Neural progenitor cell (in vitro differentiated cells): Measurements from ENCODE around the gene MTMR10. TPM values are rescaled to one million over a fixed set of nuclear protein-coding genes. Genes with fewer than 3 reads are reported as not detected.

ENCODE experiments used
- DNase-seq: peaks from one replicate; pipeline ENCODE4 v3.0.0-alpha.2; 2016; ENCODE audit warnings: low spot score
- H2AFZ ChIP-seq: fragments of 200-600 bp; sonication (generic); replicated peaks from 2 replicates; pipeline ENCODE4 v1.6.1; 2016; ENCODE audit warnings: antibody characterized with exemption
- H3F3A ChIP-seq: fragments of 200-600 bp; sonication (generic); 2 replicates; pipeline ENCODE4 v1.6.1; 2016; ENCODE audit warnings: antibody characterized with exemption, low read depth
- H3K27ac ChIP-seq: fragments of 200-600 bp; sonication (generic); 2 replicates; pipeline ENCODE4 v1.5.1; 2016; ENCODE audit warnings: mild to moderate bottlenecking
- H3K27me3 ChIP-seq: fragments of 200-600 bp; sonication (generic); 2 replicates; pipeline ENCODE4 v1.6.1; 2016; ENCODE audit warnings: mild to moderate bottlenecking, moderate library complexity
- H3K36me3 ChIP-seq: fragments of 200-600 bp; sonication (generic); 2 replicates; pipeline ENCODE4 v1.5.1; 2016
- H3K4me1 ChIP-seq: fragments of 200-600 bp; sonication (generic); 2 replicates; pipeline ENCODE4 v1.6.1; 2016; ENCODE audit warnings: mixed run types
- H3K4me2 ChIP-seq: fragments of 200-600 bp; sonication (generic); 2 replicates; pipeline ENCODE4 v1.6.1; 2016
- H3K4me3 ChIP-seq: fragments of 200-600 bp; sonication (generic); 2 replicates; pipeline ENCODE4 v1.5.1; 2016
- H3K79me2 ChIP-seq: fragments of 200-600 bp; sonication (generic); 2 replicates; pipeline ENCODE4 v1.6.1; 2016; ENCODE audit warnings: low read depth
- H3K9ac ChIP-seq: fragments of 200-600 bp; sonication (generic); 2 replicates; pipeline ENCODE4 v1.6.1; 2016
- H3K9me3 ChIP-seq: fragments of 200-600 bp; sonication (generic); 2 replicates; pipeline ENCODE4 v1.5.1; 2016; ENCODE audit warnings: low read depth
- H4K20me1 ChIP-seq: fragments of 200-600 bp; sonication (generic); 2 replicates; pipeline ENCODE4 v1.6.1; 2016; ENCODE audit warnings: low read depth
- H3K27ac Mint-ChIP-seq: 3 replicates; pipeline ENCODE4 v1.8.0; 2021; ENCODE audit warnings: mixed read lengths
- H3K27me3 Mint-ChIP-seq: 2 replicates; pipeline ENCODE4 v1.8.0; 2022; ENCODE audit warnings: low read depth, mild to moderate bottlenecking, inconsistent platforms, moderate library complexity, mixed read lengths; ENCODE audit not compliant: insufficient read depth
- H3K36me3 Mint-ChIP-seq: 3 replicates; pipeline ENCODE4 v1.8.0; 2021; ENCODE audit warnings: mixed read lengths
- H3K4me1 Mint-ChIP-seq: 3 replicates; pipeline ENCODE4 v1.8.0; 2021; ENCODE audit warnings: mixed read lengths
- H3K4me3 Mint-ChIP-seq: 3 replicates; pipeline ENCODE4 v1.8.0; 2021; ENCODE audit warnings: mild to moderate bottlenecking, moderate library complexity, mixed read lengths
- H3K9me3 Mint-ChIP-seq: 3 replicates; pipeline ENCODE4 v1.8.0; 2020; ENCODE audit warnings: mixed read lengths
- EZH2 ChIP-seq: fragments of 200-600 bp; sonication (generic); IDR thresholded peaks from 2 replicates; pipeline ENCODE4 v1.6.1; 2017; ENCODE audit warnings: antibody characterized with exemption, mild to moderate bottlenecking, moderate library complexity
- EZH2phosphoT487 ChIP-seq: fragments of 200-600 bp; sonication (generic); IDR thresholded peaks from 2 replicates; pipeline ENCODE4 v1.6.1; 2017; ENCODE audit warnings: antibody characterized with exemption
- total RNA-seq: library from RNA; depleted of rRNA; stranded (reverse); fragments of >200 nt; gene quantifications from 2 replicates; pipeline ENCODE4 v1.2.3, GENCODE V29; 2015; ENCODE audit warnings: low replicate concordance
- TF ChIP-seq, protein P1 (sequence below): fragments of 200-600 bp; sonication (generic); IDR thresholded peaks from 2 replicates; pipeline ENCODE4 v1.5.1; 2017; ENCODE audit warnings: antibody characterized with exemption, mild to moderate bottlenecking

MTMR10 gene
- total RNA-seq, 1 donor from 2014 or later, result 18.7 TPM

DNA sequence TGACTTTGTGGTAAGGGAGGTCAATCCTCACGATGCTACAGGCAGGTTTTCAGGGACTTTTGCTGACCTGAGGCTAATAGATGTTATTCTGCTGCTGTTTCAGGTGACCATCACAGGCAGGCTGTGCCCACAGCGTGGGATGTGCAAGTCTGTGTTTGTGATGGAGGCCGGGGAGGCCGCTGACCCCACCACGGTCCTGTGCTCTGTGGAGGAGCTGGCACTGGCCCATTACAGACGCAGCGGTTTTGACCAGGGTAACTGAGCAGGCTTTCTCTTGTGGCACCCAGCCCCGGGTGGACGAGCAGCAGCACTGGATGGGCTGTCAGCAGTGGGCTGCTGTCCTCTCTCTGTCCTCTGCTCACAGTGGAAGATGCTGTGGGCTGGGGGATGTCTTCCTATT, 65.7 kb downstream of the MTMR10 start:
- H3K27me3 Mint-ChIP-seq, result no peaks in the 10 kb centered on the region
- H3K36me3 Mint-ChIP-seq, result peaks cover 39% of the 10 kb centered on the region
- no peaks in the 10 kb centered on the region for H3K9me3 ChIP-seq
- H3K4me3 Mint-ChIP-seq, result no peak overlapping the region
- H3K4me2 ChIP-seq, result no peak overlapping the region
- H3K27ac Mint-ChIP-seq, result no peak overlapping the region
- no peak overlapping the region for H3K27ac ChIP-seq
- peaks cover 27% of the 10 kb centered on the region for H3K4me1 Mint-ChIP-seq
- H3K4me3 ChIP-seq, result no peak overlapping the region
- no peak for DNase-seq
- H2AFZ ChIP-seq, result no peak overlapping the region
- no peaks in the 10 kb centered on the region for H3K9me3 Mint-ChIP-seq
- peaks cover 8% of the 10 kb centered on the region for H4K20me1 ChIP-seq
- H3K36me3 ChIP-seq, result no peaks in the 10 kb centered on the region
- no peak overlapping the region for H3K9ac ChIP-seq
- no peak for TF ChIP-seq EZH2phosphoT487
- TF ChIP-seq, protein P1, sequence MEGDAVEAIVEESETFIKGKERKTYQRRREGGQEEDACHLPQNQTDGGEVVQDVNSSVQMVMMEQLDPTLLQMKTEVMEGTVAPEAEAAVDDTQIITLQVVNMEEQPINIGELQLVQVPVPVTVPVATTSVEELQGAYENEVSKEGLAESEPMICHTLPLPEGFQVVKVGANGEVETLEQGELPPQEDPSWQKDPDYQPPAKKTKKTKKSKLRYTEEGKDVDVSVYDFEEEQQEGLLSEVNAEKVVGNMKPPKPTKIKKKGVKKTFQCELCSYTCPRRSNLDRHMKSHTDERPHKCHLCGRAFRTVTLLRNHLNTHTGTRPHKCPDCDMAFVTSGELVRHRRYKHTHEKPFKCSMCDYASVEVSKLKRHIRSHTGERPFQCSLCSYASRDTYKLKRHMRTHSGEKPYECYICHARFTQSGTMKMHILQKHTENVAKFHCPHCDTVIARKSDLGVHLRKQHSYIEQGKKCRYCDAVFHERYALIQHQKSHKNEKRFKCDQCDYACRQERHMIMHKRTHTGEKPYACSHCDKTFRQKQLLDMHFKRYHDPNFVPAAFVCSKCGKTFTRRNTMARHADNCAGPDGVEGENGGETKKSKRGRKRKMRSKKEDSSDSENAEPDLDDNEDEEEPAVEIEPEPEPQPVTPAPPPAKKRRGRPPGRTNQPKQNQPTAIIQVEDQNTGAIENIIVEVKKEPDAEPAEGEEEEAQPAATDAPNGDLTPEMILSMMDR, result no peak
- TF ChIP-seq EZH2, result no peak
- H3K79me2 ChIP-seq, result no peaks in the 10 kb centered on the region
- H3K4me1 ChIP-seq, result peaks cover 28% of the 10 kb centered on the region
- no peaks in the 10 kb centered on the region for H3K27me3 ChIP-seq
- H3F3A ChIP-seq, result peaks cover 42% of the 10 kb centered on the region

DNA sequence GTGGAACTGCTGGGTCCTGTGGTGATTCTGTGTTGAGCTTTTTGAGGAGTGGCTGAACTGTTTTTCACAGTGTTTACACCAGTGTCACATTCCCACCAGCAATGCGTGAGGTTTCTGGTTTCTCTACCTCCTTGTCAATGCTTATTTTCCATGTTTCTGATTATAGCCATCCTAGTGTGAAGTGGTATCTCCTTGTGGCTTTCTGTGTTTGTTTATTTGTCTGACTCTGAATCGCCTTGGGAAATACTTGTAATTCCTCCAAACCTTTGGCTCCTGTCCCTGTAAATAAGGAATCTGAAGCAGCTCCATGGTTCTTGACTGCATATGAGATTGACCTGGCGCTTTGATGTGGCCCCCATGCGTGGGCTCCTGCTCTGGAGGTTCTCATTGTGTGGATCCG, 67.1 kb downstream of the MTMR10 start:
- Mint-ChIP-seq H3K27ac (no peak overlapping the region), H3K4me1 (peaks cover 27% of the 10 kb centered on the region), H3K9me3 (no peaks in the 10 kb centered on the region), H3K27me3 (no peaks in the 10 kb centered on the region), H3K4me3 (no peak overlapping the region), H3K36me3 (peaks cover 37% of the 10 kb centered on the region)
- no peak for DNase-seq
- Histone ChIP-seq H3K9ac (no peak overlapping the region), H4K20me1 (peaks cover 8% of the 10 kb centered on the region), H3K27ac (no peak overlapping the region), H2AFZ (no peak overlapping the region), H3K4me2 (no peak overlapping the region), H3F3A (peaks cover 42% of the 10 kb centered on the region), H3K4me1 (peaks cover 28% of the 10 kb centered on the region), H3K27me3 (no peaks in the 10 kb centered on the region), H3K36me3 (no peaks in the 10 kb centered on the region), H3K9me3 (no peaks in the 10 kb centered on the region), H3K4me3 (no peak overlapping the region), H3K79me2 (no peaks in the 10 kb centered on the region)
- TF ChIP-seq EZH2phosphoT487, result no peak
- no peak for TF ChIP-seq EZH2
- TF ChIP-seq, protein P1, result no peak

DNA sequence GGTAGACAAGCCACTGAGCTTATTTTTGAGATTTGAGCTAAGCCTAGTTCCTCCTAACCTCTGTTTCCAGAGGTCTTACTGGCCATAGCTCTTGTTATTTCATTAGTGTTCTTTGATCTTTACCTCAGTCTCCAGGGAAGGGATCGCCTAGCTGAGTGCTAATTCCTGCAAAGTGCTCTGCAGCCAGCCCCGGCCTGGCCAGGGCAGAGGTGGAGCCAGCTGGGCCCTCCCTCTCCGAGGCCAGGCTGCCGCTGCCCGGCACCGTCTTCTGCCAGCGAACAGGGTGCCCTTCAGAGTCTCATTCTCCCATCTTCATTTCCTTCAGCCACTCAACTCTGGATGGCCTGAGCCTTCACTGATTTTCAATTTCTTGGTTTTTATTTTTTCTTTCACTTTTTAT, 68.0 kb downstream of the MTMR10 start:
- Mint-ChIP-seq H3K27me3 (no peaks in the 10 kb centered on the region), H3K36me3 (peaks cover 36% of the 10 kb centered on the region), H3K4me1 (peaks cover 27% of the 10 kb centered on the region), H3K27ac (peak overlapping the region; percentile 74), H3K9me3 (no peaks in the 10 kb centered on the region), H3K4me3 (no peak overlapping the region)
- H3K36me3 ChIP-seq, result no peaks in the 10 kb centered on the region
- peak overlapping the region; percentile 93 for H3K27ac ChIP-seq
- TF ChIP-seq EZH2phosphoT487, result no peak
- no peak for TF ChIP-seq EZH2
- TF ChIP-seq, protein P1, result no peak
- no peak overlapping the region for H3K9ac ChIP-seq
- H4K20me1 ChIP-seq, result peaks cover 5% of the 10 kb centered on the region
- peak overlapping the region; percentile 5 for H3K4me3 ChIP-seq
- no peaks in the 10 kb centered on the region for H3K27me3 ChIP-seq
- peaks cover 28% of the 10 kb centered on the region for H3K4me1 ChIP-seq
- peak overlapping the region; percentile 64 for H3K4me2 ChIP-seq
- H3F3A ChIP-seq, result peaks cover 33% of the 10 kb centered on the region
- H2AFZ ChIP-seq, result no peak overlapping the region
- H3K79me2 ChIP-seq, result no peaks in the 10 kb centered on the region
- peak; percentile 30 for DNase-seq
- H3K9me3 ChIP-seq, result no peaks in the 10 kb centered on the region
